Kidney glomerular epithelial cell (primary cell): ENCODE data around the gene LMAN1.

Source experiments
- DNase-seq: peaks from one replicate; lab custom pipeline; 2025; lab: John Stamatoyannopoulos, UW

Gene LMAN1

DNA sequence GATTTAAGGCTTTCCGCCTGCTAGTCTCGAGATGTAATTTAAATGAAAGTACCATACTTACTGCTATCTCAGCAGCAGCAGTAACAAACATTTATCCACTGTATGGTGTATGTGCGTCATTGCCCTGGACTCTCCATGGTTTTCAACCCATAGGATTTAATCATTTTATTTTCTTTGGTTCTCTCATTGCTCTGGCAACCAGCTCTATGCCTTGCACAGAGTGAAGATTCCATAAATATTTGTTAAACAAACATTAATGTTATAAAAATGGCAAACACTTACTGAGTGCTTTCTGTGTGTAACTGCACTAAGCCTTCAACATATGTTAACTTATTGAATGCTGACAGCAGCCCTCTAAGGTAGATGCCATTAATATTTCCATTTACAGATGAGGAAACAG lies 1.3 kb upstream of the LMAN1 start:
- no peak for DNase-seq

DNA sequence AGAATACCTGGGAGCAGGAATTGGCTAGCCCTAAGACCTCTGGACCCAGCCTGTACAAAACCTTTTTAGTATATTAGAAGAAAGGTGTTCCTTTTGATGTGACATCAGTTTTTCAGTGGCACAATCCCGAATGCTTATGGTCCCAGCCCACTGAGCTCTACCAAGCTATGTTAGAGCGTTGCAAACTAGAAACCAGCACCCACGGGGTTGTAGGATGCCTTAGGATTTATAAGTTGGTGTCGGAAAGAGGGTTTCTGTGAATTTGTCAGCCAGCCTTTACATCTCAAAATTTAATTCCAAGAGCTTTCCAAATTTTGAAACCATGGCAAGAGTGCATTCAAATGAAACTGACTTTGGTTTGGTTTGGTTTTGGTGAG lies 499 bp upstream of the LMAN1 start:
- DNase-seq, result no peak

- no peak for DNase-seq
These were observed 702 bp downstream of the LMAN1 start for GRCh38 chr18:59358414-59358711.

DNA sequence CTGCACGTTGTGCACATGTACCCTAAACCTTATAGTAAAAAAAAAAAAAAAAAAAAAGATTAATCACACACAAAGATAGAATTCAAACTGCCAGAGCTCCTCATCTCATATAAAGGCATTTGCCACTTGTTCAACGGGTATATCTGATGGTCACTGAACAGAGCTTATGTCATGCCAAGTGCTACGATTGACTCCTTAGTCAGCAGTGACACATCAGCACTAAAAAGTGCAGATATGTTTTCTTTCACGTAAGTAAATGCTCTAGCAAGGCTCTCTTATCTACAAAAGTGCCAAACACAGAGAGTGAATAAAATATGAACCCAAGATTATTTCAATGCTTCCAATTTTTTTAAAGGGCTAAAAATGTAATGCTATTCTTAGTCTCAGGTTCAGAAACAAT lies 1.1 kb downstream of the LMAN1 start:
- DNase-seq, result peak; percentile 60

- DNase-seq, result no peak
These were observed 4.3 kb downstream of the LMAN1 start for GRCh38 chr18:59354731-59355130.

- no peak for DNase-seq
These were observed 5.9 kb downstream of the LMAN1 start for GRCh38 chr18:59353079-59353680.

- no peak for DNase-seq
These were observed 6.7 kb downstream of the LMAN1 start for GRCh38 chr18:59352250-59352855.

- no peak for DNase-seq
These were observed 13.5 kb downstream of the LMAN1 start for GRCh38 chr18:59345556-59345955.

DNA sequence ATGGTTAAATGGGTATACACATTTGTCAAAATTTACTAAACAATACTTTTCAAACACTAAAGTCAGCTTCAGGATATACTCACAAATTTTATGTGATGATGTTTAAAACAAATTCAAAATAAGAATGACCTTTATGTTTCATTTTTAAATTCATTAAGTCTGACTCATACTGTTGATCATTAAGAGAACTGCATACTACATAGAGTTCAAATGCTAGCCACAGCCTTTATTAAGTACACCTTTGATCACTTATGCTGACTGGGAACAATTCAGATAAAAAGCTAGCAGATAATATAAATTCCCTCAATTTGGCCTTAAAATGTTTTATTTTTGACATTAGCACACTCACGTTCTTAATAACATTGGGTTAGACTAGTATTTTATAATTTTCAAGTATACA lies 14.1 kb downstream of the LMAN1 start:
- no peak for DNase-seq

GRCh38 chr18:59343926-59344325 lies 15.1 kb downstream of the LMAN1 start:
- no peak for DNase-seq

DNA sequence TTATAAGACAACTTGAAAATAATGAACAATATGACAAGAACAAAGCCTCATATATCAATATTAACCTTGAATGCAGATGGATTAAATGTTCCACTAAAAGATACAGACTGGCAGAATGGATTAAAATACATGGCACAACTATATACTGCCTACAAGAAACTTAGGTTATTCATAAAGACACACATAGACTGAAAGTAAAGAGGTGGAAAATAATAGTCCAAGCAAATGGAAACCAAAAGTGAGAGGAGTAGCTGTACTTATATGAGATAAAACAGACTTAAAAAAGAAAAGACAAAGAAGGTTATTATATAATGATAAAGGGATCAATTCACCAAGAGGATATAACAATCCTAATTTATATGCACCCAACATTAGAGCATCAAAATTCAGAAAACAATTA lies 18.2 kb downstream of the LMAN1 start:
- DNase-seq, result no peak

- no peak for DNase-seq
These were observed 18.8 kb downstream of the LMAN1 start for GRCh38 chr18:59340312-59340711.

GRCh38 chr18:59332986-59333385 lies 26.1 kb downstream of the LMAN1 start:
- no peak for DNase-seq

GRCh38 chr18:59328683-59329082 lies 30.4 kb downstream of the LMAN1 start:
- DNase-seq, result no peak

DNA sequence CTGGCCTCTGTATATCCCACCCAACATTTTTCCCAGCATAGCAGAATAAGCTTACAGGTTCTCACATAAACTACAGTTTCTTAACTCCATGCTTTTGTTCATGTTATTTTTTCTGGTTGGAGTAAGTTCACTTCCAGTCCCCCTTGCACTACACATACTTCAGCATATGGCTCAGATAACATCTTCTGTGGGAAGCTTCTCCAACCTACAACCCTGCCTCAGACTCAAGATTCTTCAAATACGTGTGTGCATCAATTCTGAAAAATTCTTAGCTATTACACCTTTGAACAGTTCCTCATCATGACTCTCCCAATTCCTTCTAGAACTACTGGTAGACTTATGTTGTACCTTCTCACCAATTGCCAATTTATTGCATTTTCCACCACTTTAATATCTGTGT lies 33.1 kb downstream of the LMAN1 start:
- no peak for DNase-seq

- no peak for DNase-seq
These were observed 34.5 kb downstream of the LMAN1 start for GRCh38 chr18:59324623-59324971.

- peak; percentile 89 for DNase-seq
These were observed 35.0 kb downstream of the LMAN1 start for GRCh38 chr18:59323931-59324622.

- no peak for DNase-seq
These were observed 40.5 kb downstream of the LMAN1 start, which contains the start of gene CPLX4 for GRCh38 chr18:59318460-59319050. Gene CPLX4, minus strand, starts transcription at chr18:59318649. Its CDS starts 187 bp downstream, at chr18:59318462.

GRCh38 chr18:59311631-59312030 lies 47.4 kb downstream of the LMAN1 start:
- DNase-seq, result no peak

DNA sequence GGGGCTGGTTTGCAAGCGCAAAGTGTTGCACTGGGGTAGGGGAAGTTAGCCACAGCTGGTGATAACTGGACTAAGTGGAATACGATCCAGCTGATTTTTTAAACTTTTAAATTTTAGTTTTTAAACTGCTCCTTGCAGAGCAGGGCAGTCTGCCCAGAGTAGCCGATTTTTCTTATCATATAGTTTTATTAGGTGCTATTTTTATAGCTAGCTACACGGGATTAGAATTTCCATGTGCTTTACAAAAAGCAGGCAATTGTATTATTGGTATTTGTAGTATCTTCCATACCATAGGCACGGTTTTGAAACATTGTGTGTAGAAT lies 50.2 kb downstream of the LMAN1 start:
- no peak for DNase-seq

GRCh38 chr18:59308248-59308937 lies 50.7 kb downstream of the LMAN1 start:
- peak; percentile 25 for DNase-seq

GRCh38 chr18:59306640-59307039 lies 52.4 kb downstream of the LMAN1 start:
- no peak for DNase-seq

GRCh38 chr18:59305295-59305694 lies 53.8 kb downstream of the LMAN1 start:
- no peak for DNase-seq
